AG04449 (cell line): Measurements from ENCODE around the gene TUBB4B.

Experiments used
- CTCF ChIA-PET: fragments of 350-600 bp; formaldehyde crosslinking; extraction: SDS; loops from one replicate; lab custom pipeline; 2021; ENCODE audit warnings: antibody characterized with exemption; lab: Yijun Ruan, JAX
- POLR2A ChIA-PET: fragments of 400-600, 350-600 bp; formaldehyde crosslinking; extraction: SDS; loops from one replicate; lab custom pipeline; 2020; ENCODE audit warnings: antibody characterized with exemption, inconsistent platforms; lab: Yijun Ruan, JAX
- DNase-seq: peaks from one replicate; pipeline ENCODE4 v3.0.0-alpha.2; 2010; ENCODE audit warnings: low read depth, low spot score
- H3K4me3 ChIP-seq: 2 replicates; pipeline ENCODE4 v1.5.1; 2011; ENCODE audit warnings: low read depth, mild to moderate bottlenecking, control low read depth, low read length
- TF ChIP-seq, protein P1 (sequence below): IDR thresholded peaks from one replicate; pipeline ENCODE4 v1.5.1; 2011; ENCODE audit warnings: mild to moderate bottlenecking, moderate library complexity, low read length, control low read depth, inconsistent platforms; ENCODE audit not compliant: insufficient read depth; ENCODE audit errors: missing control alignments

The TUBB4B gene

DNA sequence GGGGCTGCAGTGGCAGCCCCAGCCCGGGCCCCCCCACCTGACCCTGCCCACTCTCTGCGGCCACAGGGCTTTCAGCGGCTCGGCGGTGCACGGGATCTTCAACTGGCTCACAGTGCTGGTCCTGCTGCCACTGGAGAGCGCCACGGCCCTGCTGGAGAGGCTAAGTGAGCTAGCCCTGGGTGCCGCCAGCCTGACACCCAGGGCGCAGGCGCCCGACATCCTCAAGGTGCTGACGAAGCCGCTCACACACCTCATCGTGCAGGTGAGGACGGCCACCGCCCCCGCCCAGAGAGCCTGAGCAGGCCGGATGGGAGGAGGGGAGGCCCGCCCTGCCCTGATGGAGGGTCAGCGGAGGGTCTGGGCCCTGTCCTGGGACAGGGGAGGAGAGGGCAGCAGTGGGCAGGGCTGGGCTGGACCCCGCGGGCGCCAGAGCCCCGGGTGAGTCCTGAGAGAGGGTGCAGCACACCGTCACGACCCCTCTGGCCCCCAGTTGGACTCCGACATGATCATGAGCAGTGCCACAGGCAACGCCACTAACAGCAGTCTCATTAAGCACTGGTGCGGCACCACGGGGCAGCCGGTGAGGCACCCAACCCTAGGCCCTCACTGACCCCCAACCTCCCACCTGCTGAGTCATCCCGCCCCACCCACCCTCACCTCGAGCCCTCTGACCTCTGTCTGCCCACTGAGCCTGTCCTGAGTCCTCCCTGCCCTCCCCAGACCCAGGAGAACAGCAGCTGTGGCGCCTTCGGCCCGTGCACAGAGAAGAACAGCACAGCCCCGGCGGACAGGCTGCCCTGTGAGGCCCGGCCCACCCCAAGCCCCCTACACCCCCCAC, 7.7 kb upstream of the TUBB4B start:
- POLR2A ChIA-PET = no interaction called here
- DNase-seq = no peak
- no peak overlapping the region for H3K4me3 ChIP-seq
- CTCF ChIA-PET = interaction anchor here (8.1 kb wide), 1 partner anchor 8 kb away, joined by 139 read pairs; the partner anchor contains the start of genes CYSRT1, RNF208 and RNF224
- TF ChIP-seq, protein P1, sequence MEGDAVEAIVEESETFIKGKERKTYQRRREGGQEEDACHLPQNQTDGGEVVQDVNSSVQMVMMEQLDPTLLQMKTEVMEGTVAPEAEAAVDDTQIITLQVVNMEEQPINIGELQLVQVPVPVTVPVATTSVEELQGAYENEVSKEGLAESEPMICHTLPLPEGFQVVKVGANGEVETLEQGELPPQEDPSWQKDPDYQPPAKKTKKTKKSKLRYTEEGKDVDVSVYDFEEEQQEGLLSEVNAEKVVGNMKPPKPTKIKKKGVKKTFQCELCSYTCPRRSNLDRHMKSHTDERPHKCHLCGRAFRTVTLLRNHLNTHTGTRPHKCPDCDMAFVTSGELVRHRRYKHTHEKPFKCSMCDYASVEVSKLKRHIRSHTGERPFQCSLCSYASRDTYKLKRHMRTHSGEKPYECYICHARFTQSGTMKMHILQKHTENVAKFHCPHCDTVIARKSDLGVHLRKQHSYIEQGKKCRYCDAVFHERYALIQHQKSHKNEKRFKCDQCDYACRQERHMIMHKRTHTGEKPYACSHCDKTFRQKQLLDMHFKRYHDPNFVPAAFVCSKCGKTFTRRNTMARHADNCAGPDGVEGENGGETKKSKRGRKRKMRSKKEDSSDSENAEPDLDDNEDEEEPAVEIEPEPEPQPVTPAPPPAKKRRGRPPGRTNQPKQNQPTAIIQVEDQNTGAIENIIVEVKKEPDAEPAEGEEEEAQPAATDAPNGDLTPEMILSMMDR = no peak

DNA sequence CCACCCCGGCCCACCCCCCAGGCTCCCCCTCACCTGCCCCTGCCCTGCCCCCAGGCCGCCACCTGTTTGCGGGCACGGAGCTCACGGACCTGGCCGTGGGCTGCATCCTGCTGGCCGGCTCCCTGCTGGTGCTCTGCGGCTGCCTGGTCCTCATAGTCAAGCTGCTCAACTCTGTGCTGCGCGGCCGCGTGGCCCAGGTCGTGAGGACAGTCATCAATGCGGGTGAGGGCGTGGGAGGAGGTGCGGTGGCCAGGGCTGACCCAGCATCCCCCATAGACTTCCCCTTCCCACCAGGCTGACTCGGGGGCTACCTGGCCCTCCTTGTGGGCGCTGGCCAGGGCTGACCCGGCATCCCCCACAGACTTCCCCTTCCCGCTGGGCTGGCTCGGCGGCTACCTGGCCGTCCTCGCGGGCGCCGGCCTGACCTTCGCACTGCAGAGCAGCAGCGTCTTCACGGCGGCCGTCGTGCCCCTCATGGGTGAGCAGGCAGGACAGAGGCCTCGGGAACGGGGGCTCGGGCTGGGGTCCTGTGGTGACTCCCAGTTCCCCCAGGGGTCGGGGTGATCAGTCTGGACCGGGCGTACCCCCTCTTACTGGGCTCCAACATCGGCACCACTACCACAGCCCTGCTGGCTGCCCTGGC, 6.9 kb upstream of the TUBB4B start:
- TF ChIP-seq, protein P1 = no peak
- no peak overlapping the region for H3K4me3 ChIP-seq
- no peak for DNase-seq
- CTCF ChIA-PET = interaction anchor here (1.0 to 8.1 kb wide), 3 partner anchors 9 to 57 kb away, joined by 3 to 139 read pairs (median 6); partner anchors contain the start of genes CYSRT1, RNF208 and RNF224
- POLR2A ChIA-PET = interaction anchor here (1.0 kb wide), 1 partner anchor 11 kb away, joined by 3 read pairs; no protein-coding TSS in a partner anchor

DNA sequence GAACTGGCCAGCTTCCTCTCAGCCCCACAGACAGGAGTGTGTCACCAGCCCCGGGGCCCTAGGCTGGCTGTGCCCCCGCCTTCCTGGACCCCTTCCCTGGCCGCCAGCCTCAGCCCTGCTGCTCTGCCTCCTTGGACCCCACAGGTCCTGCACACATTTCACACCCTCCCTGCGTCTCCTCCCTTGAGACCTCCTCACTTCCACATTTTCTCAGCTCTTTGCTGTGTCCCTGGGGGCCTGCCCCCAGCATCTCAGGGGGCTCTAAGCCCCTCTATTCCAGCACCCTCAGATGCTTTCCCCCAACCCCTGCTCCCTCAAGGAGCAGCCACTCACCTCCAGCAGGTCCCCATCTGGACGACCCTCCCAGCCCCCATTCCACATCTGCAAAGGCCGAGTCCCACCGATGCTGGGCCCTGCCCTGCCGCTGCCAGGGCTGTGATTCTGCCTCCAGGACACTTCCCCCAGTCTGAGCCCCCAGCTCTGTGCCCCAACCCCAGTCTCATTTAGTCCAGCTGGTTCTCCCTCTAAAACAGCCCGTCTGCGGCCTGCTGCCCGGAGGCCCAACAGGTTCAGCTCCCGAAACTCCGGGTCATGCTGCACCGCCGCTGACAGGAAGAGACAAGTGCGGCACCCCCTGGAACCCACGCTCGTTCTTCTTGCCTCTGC, 6.2 kb upstream of the TUBB4B start:
- TF ChIP-seq, protein P1 = no peak
- no peak overlapping the region for H3K4me3 ChIP-seq
- ChIA-PET CTCF (interaction anchor here (0.7 to 8.1 kb wide), 5 partner anchors 10 to 58 kb away, joined by 3 to 139 read pairs (median 4); partner anchors contain the start of genes CYSRT1, NDOR1, RNF208 and RNF224), POLR2A (interaction anchor here (1.0 kb wide), 1 partner anchor 12 kb away, joined by 3 read pairs; no protein-coding TSS in a partner anchor)
- DNase-seq = no peak

DNA sequence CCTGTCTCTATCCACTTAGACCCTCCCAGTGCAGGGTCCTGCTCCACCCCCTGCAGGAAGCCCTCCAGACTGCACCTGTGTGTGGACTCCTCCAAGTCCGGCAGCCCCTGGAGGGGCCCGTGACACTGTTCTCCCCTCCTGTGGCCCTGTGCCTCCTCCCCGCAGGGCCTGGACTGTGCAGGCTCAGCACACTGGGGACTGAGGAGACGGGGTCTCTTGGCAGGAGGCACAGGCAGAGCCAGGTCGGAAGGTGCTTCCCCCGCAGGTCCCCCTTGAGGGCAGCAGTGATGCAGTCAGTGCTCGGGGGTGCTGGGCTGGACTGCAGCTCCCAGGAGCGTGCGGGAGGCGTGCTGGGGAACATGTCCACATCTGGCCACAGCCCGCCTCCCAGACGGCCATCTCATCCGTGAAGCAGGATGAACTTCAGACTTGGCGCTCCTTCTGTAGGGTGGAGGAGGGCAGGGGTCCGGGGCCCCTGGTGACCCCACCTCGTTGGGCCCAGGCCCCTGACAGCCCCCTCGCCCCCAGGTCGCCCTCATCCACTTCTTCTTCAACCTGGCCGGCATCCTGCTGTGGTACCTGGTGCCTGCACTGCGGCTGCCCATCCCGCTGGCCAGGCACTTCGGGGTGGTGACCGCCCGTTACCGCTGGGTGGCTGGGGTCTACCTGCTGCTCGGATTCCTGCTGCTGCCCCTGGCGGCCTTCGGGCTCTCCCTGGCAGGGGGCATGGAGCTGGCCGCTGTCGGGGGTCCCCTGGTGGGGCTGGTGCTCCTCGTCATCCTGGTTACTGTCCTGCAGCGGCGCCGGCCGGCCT, 5.5 kb upstream of the TUBB4B start:
- TF ChIP-seq, protein P1 = no peak
- no peak overlapping the region for H3K4me3 ChIP-seq
- POLR2A ChIA-PET = interaction anchor here (1.0 kb wide), 1 partner anchor 12 kb away, joined by 3 read pairs; no protein-coding TSS in a partner anchor
- CTCF ChIA-PET = interaction anchor here (0.6 to 8.1 kb wide), 30 partner anchors 10 to 447 kb away, joined by 3 to 139 read pairs (median 6); partner anchors contain the start of genes CYSRT1, DPP7, MAN1B1 and NDOR1
- DNase-seq = no peak

DNA sequence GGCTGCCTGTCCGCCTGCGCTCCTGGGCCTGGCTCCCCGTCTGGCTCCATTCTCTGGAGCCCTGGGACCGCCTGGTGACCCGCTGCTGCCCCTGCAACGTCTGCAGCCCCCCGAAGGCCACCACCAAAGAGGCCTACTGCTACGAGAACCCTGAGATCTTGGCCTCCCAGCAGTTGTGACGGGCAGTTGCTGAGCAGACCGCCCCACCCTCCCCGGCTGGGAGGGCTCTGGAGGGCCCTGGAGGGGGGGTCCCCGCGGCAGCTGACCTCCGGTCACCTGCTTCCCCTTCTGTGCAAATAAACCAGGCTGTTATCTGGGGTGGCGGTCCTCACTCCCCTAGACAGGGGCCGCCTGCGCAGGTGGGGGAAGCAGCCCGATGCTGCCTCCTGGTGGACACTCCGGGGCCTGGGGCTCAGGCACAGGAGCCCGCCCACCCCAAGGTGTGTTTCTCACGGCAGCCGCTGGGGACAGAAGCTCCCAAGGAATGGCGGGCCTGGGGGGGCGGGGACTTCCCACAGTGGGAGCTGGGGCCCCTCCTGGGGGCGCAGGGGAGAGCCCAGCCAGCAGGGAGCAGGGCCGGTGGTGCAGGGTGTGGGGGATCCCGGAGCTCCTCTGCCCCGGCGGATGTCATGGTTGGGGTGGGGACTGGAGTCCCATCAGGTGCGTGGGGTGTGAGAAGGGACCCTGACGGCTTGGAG, 4.7 kb upstream of the TUBB4B start:
- no peak overlapping the region for H3K4me3 ChIP-seq
- TF ChIP-seq, protein P1 = peak; percentile 98
- CTCF ChIA-PET = interaction anchor here (0.6 to 8.1 kb wide), 59 partner anchors 9 to 449 kb away, joined by 3 to 139 read pairs (median 4); partner anchors contain the start of genes CYSRT1, DPP7, EXD3 and LRRC26
- DNase-seq = no peak
- POLR2A ChIA-PET = interaction anchor here (1.0 kb wide), 1 partner anchor 13 kb away, joined by 3 read pairs; no protein-coding TSS in a partner anchor
